Neural progenitor cell (in vitro differentiated cells): ENCODE results near the gene PODN. TPM values are rescaled to one million over a fixed set of nuclear protein-coding genes. Genes with fewer than 3 reads are reported as not detected.

ENCODE experiments used
- DNase-seq: peaks from one replicate; pipeline ENCODE4 v3.0.0-alpha.2; 2016; ENCODE audit warnings: low spot score
- H2AFZ ChIP-seq: fragments of 200-600 bp; sonication (generic); replicated peaks from 2 replicates; pipeline ENCODE4 v1.6.1; 2016; ENCODE audit warnings: antibody characterized with exemption
- H3F3A ChIP-seq: fragments of 200-600 bp; sonication (generic); 2 replicates; pipeline ENCODE4 v1.6.1; 2016; ENCODE audit warnings: antibody characterized with exemption, low read depth
- H3K27ac ChIP-seq: fragments of 200-600 bp; sonication (generic); 2 replicates; pipeline ENCODE4 v1.5.1; 2016; ENCODE audit warnings: mild to moderate bottlenecking
- H3K27me3 ChIP-seq: fragments of 200-600 bp; sonication (generic); 2 replicates; pipeline ENCODE4 v1.6.1; 2016; ENCODE audit warnings: mild to moderate bottlenecking, moderate library complexity
- H3K36me3 ChIP-seq: fragments of 200-600 bp; sonication (generic); 2 replicates; pipeline ENCODE4 v1.5.1; 2016
- H3K4me1 ChIP-seq: fragments of 200-600 bp; sonication (generic); 2 replicates; pipeline ENCODE4 v1.6.1; 2016; ENCODE audit warnings: mixed run types
- H3K4me2 ChIP-seq: fragments of 200-600 bp; sonication (generic); 2 replicates; pipeline ENCODE4 v1.6.1; 2016
- H3K4me3 ChIP-seq: fragments of 200-600 bp; sonication (generic); 2 replicates; pipeline ENCODE4 v1.5.1; 2016
- H3K79me2 ChIP-seq: fragments of 200-600 bp; sonication (generic); 2 replicates; pipeline ENCODE4 v1.6.1; 2016; ENCODE audit warnings: low read depth
- H3K9ac ChIP-seq: fragments of 200-600 bp; sonication (generic); 2 replicates; pipeline ENCODE4 v1.6.1; 2016
- H3K9me3 ChIP-seq: fragments of 200-600 bp; sonication (generic); 2 replicates; pipeline ENCODE4 v1.5.1; 2016; ENCODE audit warnings: low read depth
- H4K20me1 ChIP-seq: fragments of 200-600 bp; sonication (generic); 2 replicates; pipeline ENCODE4 v1.6.1; 2016; ENCODE audit warnings: low read depth
- H3K27ac Mint-ChIP-seq: 3 replicates; pipeline ENCODE4 v1.8.0; 2021; ENCODE audit warnings: mixed read lengths
- H3K27me3 Mint-ChIP-seq: 2 replicates; pipeline ENCODE4 v1.8.0; 2022; ENCODE audit warnings: low read depth, mild to moderate bottlenecking, inconsistent platforms, moderate library complexity, mixed read lengths; ENCODE audit not compliant: insufficient read depth
- H3K36me3 Mint-ChIP-seq: 3 replicates; pipeline ENCODE4 v1.8.0; 2021; ENCODE audit warnings: mixed read lengths
- H3K4me1 Mint-ChIP-seq: 3 replicates; pipeline ENCODE4 v1.8.0; 2021; ENCODE audit warnings: mixed read lengths
- H3K4me3 Mint-ChIP-seq: 3 replicates; pipeline ENCODE4 v1.8.0; 2021; ENCODE audit warnings: mild to moderate bottlenecking, moderate library complexity, mixed read lengths
- H3K9me3 Mint-ChIP-seq: 3 replicates; pipeline ENCODE4 v1.8.0; 2020; ENCODE audit warnings: mixed read lengths
- EZH2 ChIP-seq: fragments of 200-600 bp; sonication (generic); IDR thresholded peaks from 2 replicates; pipeline ENCODE4 v1.6.1; 2017; ENCODE audit warnings: antibody characterized with exemption, mild to moderate bottlenecking, moderate library complexity
- EZH2phosphoT487 ChIP-seq: fragments of 200-600 bp; sonication (generic); IDR thresholded peaks from 2 replicates; pipeline ENCODE4 v1.6.1; 2017; ENCODE audit warnings: antibody characterized with exemption
- total RNA-seq: library from RNA; depleted of rRNA; stranded (reverse); fragments of >200 nt; gene quantifications from 2 replicates; pipeline ENCODE4 v1.2.3, GENCODE V29; 2015; ENCODE audit warnings: low replicate concordance
- TF ChIP-seq, protein P1 (sequence below): fragments of 200-600 bp; sonication (generic); IDR thresholded peaks from 2 replicates; pipeline ENCODE4 v1.5.1; 2017; ENCODE audit warnings: antibody characterized with exemption, mild to moderate bottlenecking

Gene PODN
- total RNA-seq, 1 donor from 2014 or later, result not detected

GRCh38 chr1:53125122-53125521 is 63.1 kb downstream of the PODN start:
- no peak overlapping the region for H3K4me3 ChIP-seq
- H3K36me3 ChIP-seq, result no peaks in the 10 kb centered on the region
- TF ChIP-seq, protein P1, sequence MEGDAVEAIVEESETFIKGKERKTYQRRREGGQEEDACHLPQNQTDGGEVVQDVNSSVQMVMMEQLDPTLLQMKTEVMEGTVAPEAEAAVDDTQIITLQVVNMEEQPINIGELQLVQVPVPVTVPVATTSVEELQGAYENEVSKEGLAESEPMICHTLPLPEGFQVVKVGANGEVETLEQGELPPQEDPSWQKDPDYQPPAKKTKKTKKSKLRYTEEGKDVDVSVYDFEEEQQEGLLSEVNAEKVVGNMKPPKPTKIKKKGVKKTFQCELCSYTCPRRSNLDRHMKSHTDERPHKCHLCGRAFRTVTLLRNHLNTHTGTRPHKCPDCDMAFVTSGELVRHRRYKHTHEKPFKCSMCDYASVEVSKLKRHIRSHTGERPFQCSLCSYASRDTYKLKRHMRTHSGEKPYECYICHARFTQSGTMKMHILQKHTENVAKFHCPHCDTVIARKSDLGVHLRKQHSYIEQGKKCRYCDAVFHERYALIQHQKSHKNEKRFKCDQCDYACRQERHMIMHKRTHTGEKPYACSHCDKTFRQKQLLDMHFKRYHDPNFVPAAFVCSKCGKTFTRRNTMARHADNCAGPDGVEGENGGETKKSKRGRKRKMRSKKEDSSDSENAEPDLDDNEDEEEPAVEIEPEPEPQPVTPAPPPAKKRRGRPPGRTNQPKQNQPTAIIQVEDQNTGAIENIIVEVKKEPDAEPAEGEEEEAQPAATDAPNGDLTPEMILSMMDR, result no peak
- TF ChIP-seq EZH2phosphoT487 (no peak), EZH2 (no peak)
- H3K9ac ChIP-seq, result no peak overlapping the region
- peaks cover 26% of the 10 kb centered on the region for H3K4me1 ChIP-seq
- no peak overlapping the region for H3K4me2 ChIP-seq
- H2AFZ ChIP-seq, result no peak overlapping the region
- H3K79me2 ChIP-seq, result no peaks in the 10 kb centered on the region
- Mint-ChIP-seq H3K36me3 (no peaks in the 10 kb centered on the region), H3K9me3 (no peaks in the 10 kb centered on the region), H3K27me3 (peaks cover 14% of the 10 kb centered on the region), H3K4me1 (peaks cover 53% of the 10 kb centered on the region), H3K27ac (peak overlapping the region; percentile 80), H3K4me3 (peak overlapping the region; percentile 53)
- H4K20me1 ChIP-seq, result peaks cover 9% of the 10 kb centered on the region
- peaks cover 5% of the 10 kb centered on the region for H3K27me3 ChIP-seq
- peaks cover 14% of the 10 kb centered on the region for H3F3A ChIP-seq
- DNase-seq, result no peak
- H3K27ac ChIP-seq, result no peak overlapping the region
- H3K9me3 ChIP-seq, result no peaks in the 10 kb centered on the region

DNA sequence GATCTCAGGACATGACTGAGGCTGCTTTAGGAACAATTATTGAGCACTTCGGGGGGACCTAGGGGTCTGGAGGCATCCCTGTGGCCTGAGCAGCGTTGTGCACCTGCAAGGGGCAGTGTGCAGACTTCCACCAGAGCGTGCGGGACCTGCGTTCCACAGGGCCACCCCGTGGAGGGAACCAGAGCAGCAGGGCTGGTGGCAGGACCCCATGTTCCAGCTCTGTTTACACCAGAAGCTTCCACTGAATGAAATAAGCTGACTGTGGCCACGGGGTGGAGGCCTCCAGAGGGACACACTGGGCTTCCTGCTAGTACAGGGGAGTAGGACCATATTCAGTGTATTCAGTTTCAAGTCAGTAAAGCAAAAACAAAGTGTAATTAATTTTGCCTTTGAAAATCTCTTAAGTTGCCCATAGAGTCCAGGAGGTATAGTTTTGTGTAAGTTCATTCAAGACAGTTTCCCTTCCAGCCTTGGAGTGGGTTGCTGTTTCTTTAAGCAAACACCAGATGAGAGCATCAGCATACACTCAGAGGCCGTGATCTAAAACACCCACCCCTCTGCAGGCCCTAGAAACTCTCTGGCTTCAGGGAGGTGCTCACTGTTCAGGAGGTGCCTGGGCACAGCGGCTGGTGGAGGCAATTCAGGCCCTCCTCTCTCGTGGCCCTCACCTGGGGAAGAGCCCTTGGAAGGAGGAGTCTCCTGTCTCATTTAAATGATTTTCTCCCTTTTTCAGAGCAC is 63.8 kb downstream of the PODN start:
- no peak overlapping the region for H2AFZ ChIP-seq
- Mint-ChIP-seq H3K36me3 (no peaks in the 10 kb centered on the region), H3K9me3 (no peaks in the 10 kb centered on the region), H3K27ac (peak overlapping the region; percentile 33), H3K27me3 (peaks cover 14% of the 10 kb centered on the region), H3K4me3 (no peak overlapping the region), H3K4me1 (peaks cover 51% of the 10 kb centered on the region)
- peaks cover 26% of the 10 kb centered on the region for H3K4me1 ChIP-seq
- no peak for DNase-seq
- H4K20me1 ChIP-seq, result peaks cover 5% of the 10 kb centered on the region
- no peak overlapping the region for H3K27ac ChIP-seq
- no peak overlapping the region for H3K9ac ChIP-seq
- H3K36me3 ChIP-seq, result no peaks in the 10 kb centered on the region
- peaks cover 5% of the 10 kb centered on the region for H3K27me3 ChIP-seq
- no peak overlapping the region for H3K4me3 ChIP-seq
- peaks cover 7% of the 10 kb centered on the region for H3F3A ChIP-seq
- no peaks in the 10 kb centered on the region for H3K9me3 ChIP-seq
- H3K79me2 ChIP-seq, result no peaks in the 10 kb centered on the region
- H3K4me2 ChIP-seq, result no peak overlapping the region
- TF ChIP-seq EZH2phosphoT487 (no peak), EZH2 (no peak)
- TF ChIP-seq, protein P1, result no peak

DNA sequence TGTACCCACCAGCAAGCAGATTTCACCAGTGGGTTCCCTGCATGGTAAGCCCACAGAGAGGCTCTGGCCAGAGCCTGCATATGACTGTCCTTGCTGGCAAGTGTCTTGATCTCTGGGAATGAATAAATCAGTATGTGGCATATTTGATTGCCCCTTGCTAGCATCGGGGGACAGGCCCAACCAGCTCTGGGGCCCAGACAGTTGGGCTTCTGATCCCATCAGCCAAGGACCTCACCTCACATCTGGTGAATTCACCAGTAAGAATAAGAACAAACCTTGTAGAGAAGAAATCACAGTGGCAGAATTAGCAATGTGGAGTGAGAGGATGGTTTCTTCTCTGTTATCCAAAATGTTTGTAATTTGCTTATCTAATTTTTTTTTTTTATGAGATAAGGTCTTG is 64.5 kb downstream of the PODN start:
- TF ChIP-seq, protein P1, result no peak
- TF ChIP-seq EZH2phosphoT487, result no peak
- TF ChIP-seq EZH2, result no peak

More for the DNA sequence above, 64.5 kb downstream of the PODN start:
- Histone ChIP-seq H3K4me3 (no peak overlapping the region), H3K4me1 (peaks cover 21% of the 10 kb centered on the region), H2AFZ (no peak overlapping the region), H3F3A (peaks cover under 1% of the 10 kb centered on the region), H4K20me1 (no peaks in the 10 kb centered on the region), H3K27me3 (no peaks in the 10 kb centered on the region), H3K9ac (no peak overlapping the region), H3K79me2 (no peaks in the 10 kb centered on the region), H3K27ac (no peak overlapping the region), H3K36me3 (no peaks in the 10 kb centered on the region), H3K9me3 (no peaks in the 10 kb centered on the region), H3K4me2 (no peak overlapping the region)
- no peak overlapping the region for H3K4me3 Mint-ChIP-seq
- no peak for DNase-seq
- no peaks in the 10 kb centered on the region for H3K9me3 Mint-ChIP-seq
- peaks cover 48% of the 10 kb centered on the region for H3K4me1 Mint-ChIP-seq
- H3K27me3 Mint-ChIP-seq, result peaks cover 17% of the 10 kb centered on the region
- no peaks in the 10 kb centered on the region for H3K36me3 Mint-ChIP-seq
- H3K27ac Mint-ChIP-seq, result no peak overlapping the region
